H9 (cell line): Measurements from ENCODE around the gene LRRN3. TPM values are rescaled to one million over a fixed set of nuclear protein-coding genes. Genes with fewer than 3 reads are reported as not detected.

ENCODE experiments used
- DNase-seq: peaks from one replicate; pipeline ENCODE4 v3.0.0-alpha.2; 2017
- H2AFZ ChIP-seq: one replicate; pipeline ENCODE4 v1.6.1; 2013; ENCODE audit warnings: mild to moderate bottlenecking, low read length, control low read depth, moderate library complexity
- H2AK5ac ChIP-seq: 2 replicates; pipeline ENCODE4 v1.6.1; 2013; ENCODE audit warnings: low read length, control low read depth, mixed read lengths; ENCODE audit not compliant: insufficient read length
- H2BK120ac ChIP-seq: one replicate; pipeline ENCODE4 v1.6.1; 2013; ENCODE audit warnings: low read depth, mild to moderate bottlenecking, low read length, control low read depth, inconsistent platforms; ENCODE audit not compliant: poor library complexity, severe bottlenecking
- H2BK12ac ChIP-seq: 2 replicates; pipeline ENCODE4 v1.6.1; 2013; ENCODE audit warnings: low read length, control low read depth, mixed read lengths, low read depth; ENCODE audit not compliant: insufficient read length
- H2BK15ac ChIP-seq: 2 replicates; pipeline ENCODE4 v1.6.1; 2013; ENCODE audit warnings: low read depth, low read length, control low read depth
- H2BK20ac ChIP-seq: one replicate; pipeline ENCODE4 v1.6.1; 2013; ENCODE audit warnings: low read depth, mild to moderate bottlenecking, low read length, control low read depth, inconsistent platforms; ENCODE audit not compliant: poor library complexity, severe bottlenecking
- H2BK5ac ChIP-seq: 2 replicates; pipeline ENCODE4 v1.6.1; 2013; ENCODE audit warnings: low read length, control low read depth, mixed read lengths; ENCODE audit not compliant: insufficient read length
- H3K14ac ChIP-seq: 2 replicates; pipeline ENCODE4 v1.6.1; 2013; ENCODE audit warnings: low read length, control low read depth; ENCODE audit not compliant: insufficient read depth
- H3K18ac ChIP-seq: 2 replicates; pipeline ENCODE4 v1.6.1; 2013; ENCODE audit warnings: low read depth, mild to moderate bottlenecking, mixed read lengths, low read length, control low read depth; ENCODE audit not compliant: insufficient read length
- H3K23ac ChIP-seq: 2 replicates; pipeline ENCODE4 v1.6.1; 2013; ENCODE audit warnings: low read length, control low read depth, mixed read lengths, low read depth; ENCODE audit not compliant: insufficient read length
- H3K23me2 ChIP-seq: 2 replicates; pipeline ENCODE4 v1.6.1; 2013; ENCODE audit warnings: low read depth, mild to moderate bottlenecking, mixed read lengths, low read length, control low read depth; ENCODE audit not compliant: insufficient read length, poor library complexity, severe bottlenecking
- H3K27ac ChIP-seq: 2 replicates; pipeline ENCODE4 v1.5.1; 2013; ENCODE audit warnings: low read length, control low read depth, mixed read lengths, low read depth; ENCODE audit not compliant: insufficient read length
- H3K27me3 ChIP-seq: 2 replicates; pipeline ENCODE4 v1.6.1; 2013; ENCODE audit warnings: low read length, control low read depth, inconsistent platforms; ENCODE audit not compliant: insufficient read depth
- H3K4ac ChIP-seq: 2 replicates; pipeline ENCODE4 v1.6.1; 2013; ENCODE audit warnings: low read depth, mild to moderate bottlenecking, control low read depth, inconsistent platforms, low read length, moderate library complexity
- H3K4me1 ChIP-seq: 2 replicates; pipeline ENCODE4 v1.6.1; 2013; ENCODE audit warnings: low read length, control low read depth, inconsistent platforms; ENCODE audit not compliant: insufficient read depth
- H3K4me2 ChIP-seq: 2 replicates; pipeline ENCODE4 v1.6.1; 2013; ENCODE audit warnings: low read length, control low read depth, mixed read lengths; ENCODE audit not compliant: insufficient read length, insufficient read depth
- H3K56ac ChIP-seq: 2 replicates; pipeline ENCODE4 v1.6.1; 2013; ENCODE audit warnings: low read depth, mild to moderate bottlenecking, mixed read lengths, low read length, control low read depth; ENCODE audit not compliant: insufficient read length
- H3K79me1 ChIP-seq: 2 replicates; pipeline ENCODE4 v1.6.1; 2013; ENCODE audit warnings: low read depth, mild to moderate bottlenecking, moderate library complexity, low read length, control low read depth, inconsistent platforms; ENCODE audit not compliant: insufficient read depth, poor library complexity, severe bottlenecking
- H3K79me2 ChIP-seq: 2 replicates; pipeline ENCODE4 v1.6.1; 2013; ENCODE audit warnings: low read length, control low read depth, inconsistent platforms; ENCODE audit not compliant: insufficient read depth
- H3K9ac ChIP-seq: 2 replicates; pipeline ENCODE4 v1.6.1; 2013; ENCODE audit warnings: low read length, control low read depth, mixed read lengths; ENCODE audit not compliant: insufficient read length; ENCODE audit errors: extremely low read depth
- H3K9me3 ChIP-seq: one replicate; pipeline ENCODE4 v1.6.1; 2013; ENCODE audit warnings: low read depth, low read length, inconsistent platforms; ENCODE audit not compliant: control insufficient read depth
- H3T11ph ChIP-seq: one replicate; pipeline ENCODE4 v1.6.1; 2013; ENCODE audit warnings: mild to moderate bottlenecking, low read length, control low read depth, inconsistent platforms
- H4K20me1 ChIP-seq: one replicate; pipeline ENCODE4 v1.6.1; 2013; ENCODE audit not compliant: control insufficient read depth, insufficient read length, insufficient read depth
- H4K5ac ChIP-seq: 2 replicates; pipeline ENCODE4 v1.6.1; 2013; ENCODE audit warnings: low read depth, mild to moderate bottlenecking, mixed read lengths, low read length, control low read depth; ENCODE audit not compliant: insufficient read length
- H4K8ac ChIP-seq: replicated peaks from 2 replicates; pipeline ENCODE4 v1.6.1; 2013; ENCODE audit warnings: low read length, control low read depth, mixed read lengths, low read depth; ENCODE audit not compliant: insufficient read length
- H4K91ac ChIP-seq: 2 replicates; pipeline ENCODE4 v1.6.1; 2013; ENCODE audit warnings: low read depth, mild to moderate bottlenecking, moderate library complexity, mixed read lengths, low read length, control low read depth; ENCODE audit not compliant: insufficient read length
- H3K27ac Mint-ChIP-seq, 3 experiments: 2 replicates in 2 of 3; 3 replicates in 1 of 3; pipeline ENCODE4 v1.8.0; 2020 to 2021; ENCODE audit warnings: mixed read lengths in 3 of 3, mild to moderate bottlenecking in 1 of 3, moderate library complexity in 1 of 3
- H3K27me3 Mint-ChIP-seq: 2 replicates; pipeline ENCODE4 v1.8.0; 2021; ENCODE audit warnings: low read depth, mild to moderate bottlenecking, moderate library complexity, mixed read lengths
- H3K36me3 Mint-ChIP-seq, 3 experiments: 2 replicates in 2 of 3; 3 replicates in 1 of 3; pipeline ENCODE4 v1.8.0; 2020 to 2021; ENCODE audit warnings: low read depth in 3 of 3, mixed read lengths in 3 of 3; ENCODE audit not compliant: insufficient read depth in 1 of 3
- H3K4me1 Mint-ChIP-seq, 2 experiments: 2 replicates each; pipeline ENCODE4 v1.8.0; 2020; ENCODE audit warnings: mixed read lengths in 2 of 2
- H3K4me3 Mint-ChIP-seq, 2 experiments: 2 replicates in 1 of 2; 3 replicates in 1 of 2; pipeline ENCODE4 v1.8.0; 2020 to 2021; ENCODE audit warnings: mild to moderate bottlenecking in 2 of 2, mixed read lengths in 2 of 2, moderate library complexity in 1 of 2
- H3K9me3 Mint-ChIP-seq, 2 experiments: 2 replicates in 1 of 2; 3 replicates in 1 of 2; pipeline ENCODE4 v1.8.0; 2020; ENCODE audit warnings: mild to moderate bottlenecking in 2 of 2, mixed read lengths in 2 of 2, moderate library complexity in 1 of 2
- CTCF ChIP-seq: fragments of 200-600 bp; sonication (generic); conservative IDR thresholded peaks from 3 replicates; pipeline ENCODE4 v1.8.0; 2021; ENCODE audit warnings: antibody characterized with exemption, mild to moderate bottlenecking
- WGBS: extraction: QIAGEN DNeasy Blood & Tissue Kit; methylation state at CpG from one replicate; pipeline ENCODE4 v1.1.7; 2013; ENCODE audit warnings: missing lambda C conversion rate, low lambda C conversion rate, mixed read lengths; ENCODE audit not compliant: insufficient read length; ENCODE audit errors: extremely low coverage; 5-methylcytosine and 5-hydroxymethylcytosine counted together
- total RNA-seq: library from RNA; stranded (reverse); gene quantifications from 2 replicates; pipeline ENCODE4 v1.2.1, GENCODE V29; 2021

The LRRN3 gene
- total RNA-seq, 1 experiment from 2014 or later = 0.77 TPM

- H3K27me3 Mint-ChIP-seq = no peaks in the 10 kb centered on the region
- H3K36me3 Mint-ChIP-seq = no peaks in the 10 kb centered on the region; a peak in 1 of 7 replicates
- no peak overlapping the region for H4K8ac ChIP-seq
- no peak overlapping the region for H3K4me2 ChIP-seq
- DNase-seq = no peak
- H3K4me3 Mint-ChIP-seq = no peak overlapping the region
- H2AFZ ChIP-seq = no peak overlapping the region
- H3K23me2 ChIP-seq = no peaks in the 10 kb centered on the region
- H3K27ac Mint-ChIP-seq = no peak overlapping the region
- no peak overlapping the region for H3K23ac ChIP-seq
- H3K18ac ChIP-seq = no peak overlapping the region
- H3K9ac ChIP-seq = no peak overlapping the region
- no peak overlapping the region for H2BK20ac ChIP-seq
- no peak overlapping the region for H3K14ac ChIP-seq
- H2BK12ac ChIP-seq = no peak overlapping the region
- no peak overlapping the region for H2AK5ac ChIP-seq
- no CpG with 5 or more reads among the region's 1 CpG for WGBS
- no peaks in the 10 kb centered on the region for H3K27me3 ChIP-seq
- no peak overlapping the region for H2BK120ac ChIP-seq
- H3K9me3 Mint-ChIP-seq = no peaks in the 10 kb centered on the region
- no peak overlapping the region for H3K27ac ChIP-seq
- H2BK15ac ChIP-seq = no peak overlapping the region
- H3T11ph ChIP-seq = no peak overlapping the region
- H4K5ac ChIP-seq = no peak overlapping the region
- no peaks in the 10 kb centered on the region for H3K79me2 ChIP-seq
- no peak overlapping the region for H3K4ac ChIP-seq
- no peak overlapping the region for H2BK5ac ChIP-seq
- no peaks in the 10 kb centered on the region for H3K9me3 ChIP-seq
- no peak overlapping the region for H4K91ac ChIP-seq
- H3K4me1 Mint-ChIP-seq = peaks cover 25 to 28% of the 10 kb centered on the region in 2 experiments
- no peak overlapping the region for H3K56ac ChIP-seq
- no peaks in the 10 kb centered on the region; the same call in 1 of the 2 replicates for H3K4me1 ChIP-seq
- no peaks in the 10 kb centered on the region for H4K20me1 ChIP-seq
- no peak for TF ChIP-seq CTCF
- no peaks in the 10 kb centered on the region for H3K79me1 ChIP-seq
Measured at GRCh38 chr7:111108000-111108399, 17.1 kb downstream of the LRRN3 start.
